Testis (tissue), 2 donors: ENCODE results near the gene FHOD3.

Experiments
- POLR2A ChIP-seq: fragments of 450-650 bp; IDR thresholded peaks from one replicate; pipeline ENCODE4 v1.6.1; 2017; ENCODE audit warnings: antibody characterized with exemption, mild to moderate bottlenecking, moderate library complexity
- TF ChIP-seq, protein P1 (sequence below), 3 experiments: fragments of 450-650 bp in 2 of 3; fragments of 200-600 bp in 1 of 3; sonication (generic) in 1 of 3; IDR thresholded peaks; one replicate each; pipeline ENCODE4 v1.5.1; 2016 to 2019; ENCODE audit warnings: antibody characterized with exemption in 3 of 3, mild to moderate bottlenecking in 2 of 3, moderate library complexity in 1 of 3

DNA sequence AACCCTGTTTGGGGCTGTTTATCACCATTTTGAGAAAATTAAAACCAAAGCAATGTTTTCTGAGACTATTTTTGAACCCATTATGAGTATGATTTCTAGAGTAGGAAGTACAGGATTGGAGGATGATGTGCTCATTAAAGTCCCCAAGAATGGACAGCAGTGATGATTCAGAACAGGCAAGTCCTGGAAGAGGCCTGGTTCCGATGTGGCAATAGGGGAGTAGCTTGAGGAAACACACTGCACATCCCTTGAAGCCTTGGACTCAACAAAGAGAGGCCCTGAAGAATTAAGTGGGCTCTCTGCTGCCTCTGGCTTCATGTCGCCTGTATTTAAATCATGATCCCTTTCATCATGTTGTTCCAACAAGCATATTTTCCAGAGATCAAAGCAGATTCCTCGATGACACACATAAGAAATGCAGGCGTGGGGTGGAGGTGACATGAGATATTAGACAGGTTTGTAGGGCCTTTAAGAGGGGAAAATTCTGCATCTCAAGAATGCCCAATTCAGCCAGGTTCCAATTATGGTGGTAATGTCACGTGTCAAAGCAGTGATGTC, 242.2 kb downstream of the FHOD3 start:
- TF ChIP-seq, protein P1, sequence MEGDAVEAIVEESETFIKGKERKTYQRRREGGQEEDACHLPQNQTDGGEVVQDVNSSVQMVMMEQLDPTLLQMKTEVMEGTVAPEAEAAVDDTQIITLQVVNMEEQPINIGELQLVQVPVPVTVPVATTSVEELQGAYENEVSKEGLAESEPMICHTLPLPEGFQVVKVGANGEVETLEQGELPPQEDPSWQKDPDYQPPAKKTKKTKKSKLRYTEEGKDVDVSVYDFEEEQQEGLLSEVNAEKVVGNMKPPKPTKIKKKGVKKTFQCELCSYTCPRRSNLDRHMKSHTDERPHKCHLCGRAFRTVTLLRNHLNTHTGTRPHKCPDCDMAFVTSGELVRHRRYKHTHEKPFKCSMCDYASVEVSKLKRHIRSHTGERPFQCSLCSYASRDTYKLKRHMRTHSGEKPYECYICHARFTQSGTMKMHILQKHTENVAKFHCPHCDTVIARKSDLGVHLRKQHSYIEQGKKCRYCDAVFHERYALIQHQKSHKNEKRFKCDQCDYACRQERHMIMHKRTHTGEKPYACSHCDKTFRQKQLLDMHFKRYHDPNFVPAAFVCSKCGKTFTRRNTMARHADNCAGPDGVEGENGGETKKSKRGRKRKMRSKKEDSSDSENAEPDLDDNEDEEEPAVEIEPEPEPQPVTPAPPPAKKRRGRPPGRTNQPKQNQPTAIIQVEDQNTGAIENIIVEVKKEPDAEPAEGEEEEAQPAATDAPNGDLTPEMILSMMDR (IDR thresholded peaks at IDR 0.05), result no peak
- no peak for TF ChIP-seq POLR2A
